Neural progenitor cell (in vitro differentiated cells): ENCODE data around the gene ANKRD50.

Experiments used
- EZH2 ChIP-seq: fragments of 200-600 bp; sonication (generic); IDR thresholded peaks from 2 replicates; pipeline ENCODE4 v1.6.1; 2017; ENCODE audit warnings: antibody characterized with exemption, mild to moderate bottlenecking, moderate library complexity
- EZH2phosphoT487 ChIP-seq: fragments of 200-600 bp; sonication (generic); IDR thresholded peaks from 2 replicates; pipeline ENCODE4 v1.6.1; 2017; ENCODE audit warnings: antibody characterized with exemption
- TF ChIP-seq, protein P1 (sequence below): fragments of 200-600 bp; sonication (generic); IDR thresholded peaks from 2 replicates; pipeline ENCODE4 v1.5.1; 2017; ENCODE audit warnings: antibody characterized with exemption, mild to moderate bottlenecking

- TF ChIP-seq, protein P1, sequence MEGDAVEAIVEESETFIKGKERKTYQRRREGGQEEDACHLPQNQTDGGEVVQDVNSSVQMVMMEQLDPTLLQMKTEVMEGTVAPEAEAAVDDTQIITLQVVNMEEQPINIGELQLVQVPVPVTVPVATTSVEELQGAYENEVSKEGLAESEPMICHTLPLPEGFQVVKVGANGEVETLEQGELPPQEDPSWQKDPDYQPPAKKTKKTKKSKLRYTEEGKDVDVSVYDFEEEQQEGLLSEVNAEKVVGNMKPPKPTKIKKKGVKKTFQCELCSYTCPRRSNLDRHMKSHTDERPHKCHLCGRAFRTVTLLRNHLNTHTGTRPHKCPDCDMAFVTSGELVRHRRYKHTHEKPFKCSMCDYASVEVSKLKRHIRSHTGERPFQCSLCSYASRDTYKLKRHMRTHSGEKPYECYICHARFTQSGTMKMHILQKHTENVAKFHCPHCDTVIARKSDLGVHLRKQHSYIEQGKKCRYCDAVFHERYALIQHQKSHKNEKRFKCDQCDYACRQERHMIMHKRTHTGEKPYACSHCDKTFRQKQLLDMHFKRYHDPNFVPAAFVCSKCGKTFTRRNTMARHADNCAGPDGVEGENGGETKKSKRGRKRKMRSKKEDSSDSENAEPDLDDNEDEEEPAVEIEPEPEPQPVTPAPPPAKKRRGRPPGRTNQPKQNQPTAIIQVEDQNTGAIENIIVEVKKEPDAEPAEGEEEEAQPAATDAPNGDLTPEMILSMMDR, result no peak
- TF ChIP-seq EZH2phosphoT487, result no peak
- TF ChIP-seq EZH2, result no peak
Observed at GRCh38 chr4:124686279-124686678, 26.3 kb downstream of the ANKRD50 start.
